Endothelial cell of umbilical vein (primary cell): ENCODE measurements around the gene GPR108. TPM values are rescaled to one million over a fixed set of nuclear protein-coding genes. Genes with fewer than 3 reads are reported as not detected.

ENCODE experiments used
- BruUV-seq: library from RNA; stranded (reverse); fragments of 400-500 nt; replicated peaks from 2 replicates; lab custom pipeline; 2021; lab: Mats Ljungman, UMichigan
- CTCF ChIA-PET: fragments of 300-600, 350-600 bp; sonication (Branson Sonifier 250); formaldehyde crosslinking; loops from one replicate; lab custom pipeline; 2021; ENCODE audit warnings: antibody characterized with exemption, inconsistent platforms; lab: Charles Lee
- POLR2A ChIA-PET: fragments of 300-600, 350-600 bp; sonication (Branson Sonifier 250); formaldehyde crosslinking; loops from one replicate; lab custom pipeline; 2021; ENCODE audit warnings: antibody characterized with exemption, inconsistent platforms; lab: Charles Lee
- DNase-seq: peaks from one replicate; pipeline ENCODE4 v3.0.0-alpha.2; 2011; ENCODE audit warnings: low read depth, low spot score
- FAIRE-seq: peaks from 2 replicates; lab custom pipeline; 2011; peaks lifted over from hg19 to GRCh38; lab: Jason Lieb, UNC
- H2AFZ ChIP-seq: 2 replicates; pipeline ENCODE4 v1.6.0; 2012; ENCODE audit warnings: low read depth, low read length, control low read depth, inconsistent platforms
- H3K27ac ChIP-seq: 2 replicates; pipeline ENCODE4 v1.5.1; 2011; ENCODE audit warnings: low read depth, mild to moderate bottlenecking, control low read depth, low read length, moderate library complexity; ENCODE audit not compliant: insufficient read depth
- H3K27me3 ChIP-seq, 2 experiments: 2 replicates each; pipeline versions ENCODE4 v1.6.0 to v1.6.1; 2011; ENCODE audit warnings: low read length in 2 of 2, mixed read lengths in 1 of 2; ENCODE audit not compliant: control insufficient read depth in 2 of 2, insufficient read depth in 2 of 2
- H3K36me3 ChIP-seq, 2 experiments: 2 replicates in 1 of 2; 3 replicates in 1 of 2; pipeline ENCODE4 v1.5.1; 2011; ENCODE audit warnings: low read length in 2 of 2, mild to moderate bottlenecking in 1 of 2, moderate library complexity in 1 of 2; ENCODE audit not compliant: control insufficient read depth in 2 of 2, insufficient read depth in 2 of 2; ENCODE audit errors: extremely low read depth in 1 of 2
- H3K4me1 ChIP-seq: 3 replicates; pipeline ENCODE4 v1.5.1; 2011; ENCODE audit warnings: mild to moderate bottlenecking, low read length; ENCODE audit not compliant: control insufficient read depth, insufficient read depth; ENCODE audit errors: extremely low read depth
- H3K4me2 ChIP-seq: 2 replicates; pipeline ENCODE4 v1.6.1; 2011; ENCODE audit warnings: low read length, control low read depth, mixed read lengths; ENCODE audit not compliant: insufficient read depth
- H3K4me3 ChIP-seq, 3 experiments: fragments of 200-600 bp in 1 of 3; sonication (generic), shearing (Covaris generic) in 1 of 3; replicated peaks in 1 of 3; 2 replicates each; pipeline ENCODE4 v1.5.1; 2011 to 2016; ENCODE audit warnings: control low read depth in 3 of 3, low read length in 3 of 3, mild to moderate bottlenecking in 2 of 3, inconsistent platforms in 1 of 3, low read depth in 1 of 3, moderate library complexity in 1 of 3; ENCODE audit not compliant: insufficient read depth in 1 of 3
- H3K79me2 ChIP-seq: 2 replicates; pipeline ENCODE4 v1.6.0; 2012; ENCODE audit warnings: low read length, inconsistent platforms; ENCODE audit not compliant: control insufficient read depth, insufficient read depth
- H3K9ac ChIP-seq: replicated peaks from 2 replicates; pipeline ENCODE3; 2011; ENCODE audit warnings: low read length, control low read depth; ENCODE audit not compliant: insufficient read depth; ENCODE audit errors: extremely low read depth
- H3K9me1 ChIP-seq: replicated peaks from 3 replicates; pipeline ENCODE4 v1.6.0; 2011; ENCODE audit warnings: mild to moderate bottlenecking, low read length; ENCODE audit not compliant: control insufficient read depth, insufficient read depth; ENCODE audit errors: extremely low read depth
- H3K9me3 ChIP-seq: replicated peaks from 2 replicates; pipeline ENCODE4 v1.5.1; 2012; ENCODE audit warnings: low read length, inconsistent platforms; ENCODE audit not compliant: control insufficient read depth, insufficient read depth
- H4K20me1 ChIP-seq: replicated peaks from 2 replicates; pipeline ENCODE3; 2011; ENCODE audit warnings: mild to moderate bottlenecking, low read length; ENCODE audit not compliant: control insufficient read depth, insufficient read depth; ENCODE audit errors: extremely low read depth
- EZH2 ChIP-seq: IDR thresholded peaks from 2 replicates; pipeline ENCODE4 v1.6.1; 2012; ENCODE audit warnings: borderline replicate concordance, low read depth, mild to moderate bottlenecking, moderate library complexity, low read length, inconsistent platforms; ENCODE audit not compliant: severe bottlenecking
- FOS ChIP-seq: IDR thresholded peaks from 2 replicates; pipeline ENCODE4 v1.6.1; 2011; ENCODE audit warnings: mild to moderate bottlenecking, low read length, moderate library complexity, borderline replicate concordance; ENCODE audit not compliant: insufficient read depth
- GATA2 ChIP-seq: IDR thresholded peaks from 2 replicates; pipeline ENCODE4 v1.7.0; 2011; ENCODE audit warnings: low read depth, mild to moderate bottlenecking, moderate library complexity, mixed read lengths, low read length; ENCODE audit not compliant: insufficient read length, insufficient read depth
- JUN ChIP-seq: IDR thresholded peaks from 2 replicates; pipeline ENCODE4 v1.6.1; 2011; ENCODE audit warnings: borderline replicate concordance, low read depth; ENCODE audit not compliant: insufficient read length, insufficient read depth
- MYC ChIP-seq: IDR thresholded peaks from one replicate; pipeline ENCODE4 v1.6.1; 2011; ENCODE audit warnings: mild to moderate bottlenecking, low read depth, low read length
- POLR2A ChIP-seq: IDR thresholded peaks from 2 replicates; pipeline ENCODE4 v1.6.1; 2012; ENCODE audit warnings: low read depth, mild to moderate bottlenecking, control low read depth, low read length
- POLR2AphosphoS5 ChIP-seq: IDR thresholded peaks from 2 replicates; pipeline ENCODE4 v1.6.1; 2012; ENCODE audit warnings: low read depth, mild to moderate bottlenecking, control low read depth, low read length, moderate library complexity; ENCODE audit not compliant: insufficient read depth
- dilution Hi-C: fragments of 300-500 bp; cut with MboI; formaldehyde crosslinking; loops from one replicate; pipeline ENCODE4 v1.15.0; 2019; ENCODE audit warnings: low sequenced_read_pairs; ENCODE audit not compliant: extremely low pct_ligation_motif_present
- intact Hi-C: fragments of 100-400 bp; cut with micrococcal nuclease; formaldehyde crosslinking; loops from one replicate; pipeline ENCODE4 v1.10.0; 2022
- polyA plus RNA-seq, 4 experiments: library from polyadenylated mRNA; depleted of rRNA in 3 of 4; stranded (reverse) in 3 of 4; unstranded in 1 of 4; fragments of >200 nt; gene quantifications; 2 replicates each; pipeline versions ENCODE4 v1.2.1 to v1.2.3, GENCODE V29; 2011 to 2012; ENCODE audit warnings: missing spikeins in 1 of 4
- total RNA-seq: library from RNA; stranded (reverse); gene quantifications from 2 replicates; pipeline ENCODE4 v1.2.3, GENCODE V29; 2021
- TF ChIP-seq, protein P1 (sequence below): IDR thresholded peaks from 2 replicates; pipeline ENCODE4 v1.6.1; 2011; ENCODE audit not compliant: insufficient read depth, insufficient read length
- TF ChIP-seq, protein P2 (sequence below), 2 donors: IDR thresholded peaks; 1 replicate in 1 of 2; 2 replicates in 1 of 2; pipeline ENCODE4 v1.5.1; 2011; ENCODE audit warnings: low read length in 2 of 2, mild to moderate bottlenecking in 2 of 2, moderate library complexity in 2 of 2, control low read depth in 1 of 2, inconsistent platforms in 1 of 2, low read depth in 1 of 2; ENCODE audit not compliant: insufficient read depth in 1 of 2; ENCODE audit errors: extremely low read depth in 1 of 2

GPR108 gene
- total and polyA plus RNA-seq, 2 donors (not counting 3 experiments of a cell fraction or from before 2014, with no cell fraction given) = 68.5 to 80.2 TPM

DNA sequence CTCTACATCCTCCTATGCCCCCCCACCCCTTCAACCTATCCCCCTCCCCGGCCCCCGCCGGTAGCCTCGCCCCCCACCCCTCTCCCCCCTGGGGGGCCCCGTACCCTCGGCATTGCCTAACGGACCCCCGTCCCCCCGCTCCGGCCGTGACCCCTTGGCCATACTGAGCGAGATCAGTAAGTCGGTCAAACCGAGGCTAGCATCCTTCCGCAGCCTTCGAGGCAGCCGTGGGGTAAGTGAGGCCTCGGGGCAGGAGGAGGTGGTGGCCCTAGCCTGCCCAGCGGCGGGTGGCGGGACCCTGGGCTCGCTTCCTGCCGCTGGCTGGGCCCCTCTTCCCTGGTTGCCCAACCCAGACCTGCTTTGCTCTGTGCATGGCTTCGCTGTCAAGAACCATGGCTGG, 8.6 kb upstream of the GPR108 start:
- ChIA-PET POLR2A (no interaction called here), CTCF (no interaction called here)
- Histone ChIP-seq H3K79me2 (peaks cover 24% of the 10 kb centered on the region), H3K4me3 (no peak overlapping the region), H3K9ac (no peak overlapping the region), H4K20me1 (no peaks in the 10 kb centered on the region), H3K9me1 (no peaks in the 10 kb centered on the region), H3K27ac (no peak overlapping the region), H3K4me2 (no peak overlapping the region), H3K9me3 (no peaks in the 10 kb centered on the region), H3K27me3 (no peaks in the 10 kb centered on the region), H2AFZ (no peak overlapping the region), H3K4me1 (peaks cover 26% of the 10 kb centered on the region), H3K36me3 (peaks cover 9 to 35% of the 10 kb centered on the region in 2 experiments)
- intact Hi-C loops (loop anchor here (1.0 kb wide), 1 partner anchor 7 kb away; no protein-coding TSS in a partner anchor), dilution Hi-C loops (no loop called here)
- no TSS peak for BruUV-seq
- DNase-seq (no peak), FAIRE-seq (no peak)
- TF ChIP-seq MYC = no peak
- TF ChIP-seq, protein P1, sequence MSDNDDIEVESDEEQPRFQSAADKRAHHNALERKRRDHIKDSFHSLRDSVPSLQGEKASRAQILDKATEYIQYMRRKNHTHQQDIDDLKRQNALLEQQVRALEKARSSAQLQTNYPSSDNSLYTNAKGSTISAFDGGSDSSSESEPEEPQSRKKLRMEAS = no peak
- no peak for TF ChIP-seq POLR2AphosphoS5
- no peak for TF ChIP-seq GATA2
- no peak for TF ChIP-seq EZH2
- TF ChIP-seq, protein P2, sequence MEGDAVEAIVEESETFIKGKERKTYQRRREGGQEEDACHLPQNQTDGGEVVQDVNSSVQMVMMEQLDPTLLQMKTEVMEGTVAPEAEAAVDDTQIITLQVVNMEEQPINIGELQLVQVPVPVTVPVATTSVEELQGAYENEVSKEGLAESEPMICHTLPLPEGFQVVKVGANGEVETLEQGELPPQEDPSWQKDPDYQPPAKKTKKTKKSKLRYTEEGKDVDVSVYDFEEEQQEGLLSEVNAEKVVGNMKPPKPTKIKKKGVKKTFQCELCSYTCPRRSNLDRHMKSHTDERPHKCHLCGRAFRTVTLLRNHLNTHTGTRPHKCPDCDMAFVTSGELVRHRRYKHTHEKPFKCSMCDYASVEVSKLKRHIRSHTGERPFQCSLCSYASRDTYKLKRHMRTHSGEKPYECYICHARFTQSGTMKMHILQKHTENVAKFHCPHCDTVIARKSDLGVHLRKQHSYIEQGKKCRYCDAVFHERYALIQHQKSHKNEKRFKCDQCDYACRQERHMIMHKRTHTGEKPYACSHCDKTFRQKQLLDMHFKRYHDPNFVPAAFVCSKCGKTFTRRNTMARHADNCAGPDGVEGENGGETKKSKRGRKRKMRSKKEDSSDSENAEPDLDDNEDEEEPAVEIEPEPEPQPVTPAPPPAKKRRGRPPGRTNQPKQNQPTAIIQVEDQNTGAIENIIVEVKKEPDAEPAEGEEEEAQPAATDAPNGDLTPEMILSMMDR (IDR thresholded peaks at IDR 0.05; ENCODE audit: extremely low read depth in 1 of 2, insufficient read depth in 1 of 2, low read depth in 1 of 2, low read length in 2 of 2) = no peak
- no peak for TF ChIP-seq POLR2A
- TF ChIP-seq JUN = no peak
- TF ChIP-seq FOS = no peak
